Neutrophil (primary cell): ENCODE data around the gene DUSP7.

ENCODE experiments used
- H3K27ac ChIP-seq: fragments of 200-600 bp; sonication (generic); 2 replicates; pipeline ENCODE4 v1.5.1; 2016; ENCODE audit warnings: mild to moderate bottlenecking, moderate library complexity
- H3K27me3 ChIP-seq: fragments of 200-600 bp; sonication (generic); 2 replicates; pipeline ENCODE4 v1.6.0; 2016; ENCODE audit warnings: mild to moderate bottlenecking
- H3K36me3 ChIP-seq: fragments of 200-600 bp; sonication (generic); 2 replicates; pipeline ENCODE4 v1.5.1; 2017
- H3K4me1 ChIP-seq, 2 experiments: fragments of 200-600 bp in 1 of 2; sonication (generic) in 1 of 2; 1 replicate in 1 of 2; 2 replicates in 1 of 2; pipeline versions ENCODE4 v1.5.1 to v1.6.1; 2013 to 2016; ENCODE audit warnings: low read depth in 1 of 2, low read length in 1 of 2, mild to moderate bottlenecking in 1 of 2, moderate library complexity in 1 of 2; ENCODE audit not compliant: control insufficient read depth in 1 of 2, insufficient read depth in 1 of 2
- H3K4me3 ChIP-seq, 2 experiments: fragments of 200-600 bp in 1 of 2; sonication (generic) in 1 of 2; 1 replicate in 1 of 2; 2 replicates in 1 of 2; pipeline ENCODE4 v1.5.1; 2013 to 2016; ENCODE audit warnings: low read depth in 1 of 2, low read length in 1 of 2, mild to moderate bottlenecking in 1 of 2, moderate library complexity in 1 of 2
- H3K9me3 ChIP-seq: fragments of 200-600 bp; sonication (generic); 2 replicates; pipeline ENCODE4 v1.5.1; 2016
- TF ChIP-seq, protein P1 (sequence below): fragments of 200-600 bp; sonication (generic); IDR thresholded peaks from 2 replicates; pipeline ENCODE4 v1.5.1; 2016; ENCODE audit warnings: antibody characterized with exemption

DUSP7 gene

DNA sequence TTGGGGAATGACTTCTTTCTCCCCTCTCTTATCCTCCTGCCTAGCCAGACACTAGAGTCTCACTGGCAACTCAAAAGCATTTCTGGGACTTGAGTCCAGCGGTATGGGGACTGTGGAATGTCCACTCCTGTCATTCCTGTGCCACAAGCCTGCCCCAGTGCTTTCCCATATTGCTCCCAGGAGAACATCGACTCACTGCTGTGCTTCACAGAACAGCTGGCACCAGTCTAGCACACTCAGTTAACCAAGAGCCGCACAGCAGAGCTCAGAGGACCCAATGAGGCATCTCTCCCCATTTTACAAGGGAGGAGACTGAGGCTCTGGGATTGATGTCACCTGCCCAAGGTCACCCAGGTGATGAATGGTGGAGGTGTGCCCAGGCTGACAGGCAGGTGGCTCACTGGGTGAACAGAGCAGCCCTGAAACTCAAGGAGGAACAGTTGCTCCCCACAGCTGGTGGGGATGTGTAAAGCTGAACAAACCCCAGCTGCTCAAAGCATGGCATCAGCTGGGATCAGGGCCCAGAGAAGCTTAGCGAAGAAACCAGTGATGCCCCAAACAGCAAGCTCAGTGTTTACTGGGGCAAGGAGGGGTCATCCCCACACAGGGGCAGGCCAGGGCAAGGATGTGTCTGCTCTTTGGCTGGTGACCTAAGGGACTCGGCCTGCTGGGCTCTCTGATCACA lies 35.4 kb upstream of the DUSP7 start:
- H3K4me1 ChIP-seq, result peaks cover 8 to 13% of the 10 kb centered on the region in 2 experiments
- no peak overlapping the region for H3K27ac ChIP-seq
- no peak overlapping the region for H3K4me3 ChIP-seq
- H3K9me3 ChIP-seq, result no peaks in the 10 kb centered on the region
- TF ChIP-seq, protein P1, sequence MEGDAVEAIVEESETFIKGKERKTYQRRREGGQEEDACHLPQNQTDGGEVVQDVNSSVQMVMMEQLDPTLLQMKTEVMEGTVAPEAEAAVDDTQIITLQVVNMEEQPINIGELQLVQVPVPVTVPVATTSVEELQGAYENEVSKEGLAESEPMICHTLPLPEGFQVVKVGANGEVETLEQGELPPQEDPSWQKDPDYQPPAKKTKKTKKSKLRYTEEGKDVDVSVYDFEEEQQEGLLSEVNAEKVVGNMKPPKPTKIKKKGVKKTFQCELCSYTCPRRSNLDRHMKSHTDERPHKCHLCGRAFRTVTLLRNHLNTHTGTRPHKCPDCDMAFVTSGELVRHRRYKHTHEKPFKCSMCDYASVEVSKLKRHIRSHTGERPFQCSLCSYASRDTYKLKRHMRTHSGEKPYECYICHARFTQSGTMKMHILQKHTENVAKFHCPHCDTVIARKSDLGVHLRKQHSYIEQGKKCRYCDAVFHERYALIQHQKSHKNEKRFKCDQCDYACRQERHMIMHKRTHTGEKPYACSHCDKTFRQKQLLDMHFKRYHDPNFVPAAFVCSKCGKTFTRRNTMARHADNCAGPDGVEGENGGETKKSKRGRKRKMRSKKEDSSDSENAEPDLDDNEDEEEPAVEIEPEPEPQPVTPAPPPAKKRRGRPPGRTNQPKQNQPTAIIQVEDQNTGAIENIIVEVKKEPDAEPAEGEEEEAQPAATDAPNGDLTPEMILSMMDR, result no peak
- H3K27me3 ChIP-seq, result no peaks in the 10 kb centered on the region
- peaks cover 64% of the 10 kb centered on the region for H3K36me3 ChIP-seq

DNA sequence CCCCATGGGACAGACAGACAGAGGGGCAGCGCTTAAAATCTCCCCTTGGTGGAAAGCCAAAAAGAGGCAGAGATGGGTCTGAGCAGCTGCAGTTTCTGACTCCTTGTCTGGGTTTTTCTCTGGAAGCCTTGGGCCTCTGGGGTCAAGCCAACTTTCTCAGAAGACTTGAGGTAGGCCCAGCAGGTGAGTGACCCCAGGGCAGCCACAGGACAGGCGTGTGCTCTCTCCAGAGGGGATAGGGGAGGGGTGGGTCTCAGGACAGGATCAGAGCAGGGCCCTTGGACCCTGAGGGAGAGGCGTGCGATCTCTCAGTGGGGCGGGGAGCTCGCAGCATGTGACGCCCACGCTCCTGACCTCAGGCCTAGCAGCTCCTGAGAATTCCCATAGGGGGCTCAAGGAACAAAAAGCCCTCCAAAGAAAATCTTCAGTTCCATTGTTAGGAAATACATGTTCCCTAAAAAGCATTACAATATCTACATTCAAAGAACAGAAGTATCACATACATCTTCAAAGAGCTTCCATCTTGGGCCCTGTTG lies 34.6 kb upstream of the DUSP7 start:
- TF ChIP-seq, protein P1, result no peak
- no peak overlapping the region for H3K27ac ChIP-seq
- H3K4me1 ChIP-seq, result peaks cover 9 to 14% of the 10 kb centered on the region in 2 experiments

DNA sequence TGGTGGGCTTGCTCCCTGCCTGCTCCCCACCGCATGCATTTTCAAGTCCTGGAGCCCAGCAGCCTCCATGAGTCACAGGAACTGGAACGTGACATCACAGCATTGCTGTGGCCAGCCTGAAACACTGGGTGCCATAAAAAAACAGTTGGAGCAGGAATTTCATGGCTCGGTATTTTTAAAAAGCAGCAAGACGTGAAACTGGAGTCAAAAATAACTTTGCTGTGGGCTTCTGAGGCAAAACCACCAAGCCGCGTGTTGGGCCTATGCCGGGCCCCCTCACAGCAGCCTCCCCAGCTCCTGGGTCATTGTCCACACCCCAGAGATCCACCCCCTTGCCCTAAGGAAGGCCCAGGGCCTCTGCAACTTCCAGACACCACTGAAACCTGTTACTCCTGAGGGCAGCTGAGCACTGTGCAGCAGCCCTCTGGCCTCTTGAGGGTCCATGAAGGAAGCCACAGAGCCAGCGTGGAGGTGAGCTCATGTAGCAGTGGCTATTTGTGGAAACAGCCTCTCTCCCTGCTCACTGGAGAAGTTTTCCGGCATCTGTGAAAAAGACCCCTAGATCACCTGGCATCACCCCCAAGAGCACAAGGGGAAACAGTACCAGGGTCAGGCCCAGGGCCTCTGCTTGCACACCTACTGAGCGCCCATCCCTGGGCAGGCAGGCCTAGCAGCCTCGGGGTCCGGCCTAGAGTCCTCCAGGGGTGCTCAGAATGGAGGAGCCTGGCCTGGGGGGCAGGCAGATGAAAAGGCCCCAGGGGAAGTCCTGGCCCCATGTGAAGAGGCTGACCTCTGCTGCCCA lies 34.0 kb upstream of the DUSP7 start:
- no peaks in the 10 kb centered on the region for H3K27me3 ChIP-seq
- peaks cover 9 to 14% of the 10 kb centered on the region in 2 experiments for H3K4me1 ChIP-seq
- TF ChIP-seq, protein P1, result no peak
- H3K4me3 ChIP-seq, result no peak overlapping the region
- H3K36me3 ChIP-seq, result peaks cover 50% of the 10 kb centered on the region
- H3K9me3 ChIP-seq, result no peaks in the 10 kb centered on the region
- H3K27ac ChIP-seq, result no peak overlapping the region

More for the DNA sequence above, 34.6 kb upstream of the DUSP7 start:
- peaks cover 56% of the 10 kb centered on the region for H3K36me3 ChIP-seq
- no peaks in the 10 kb centered on the region for H3K9me3 ChIP-seq
- H3K4me3 ChIP-seq, result no peak overlapping the region
- H3K27me3 ChIP-seq, result no peaks in the 10 kb centered on the region

DNA sequence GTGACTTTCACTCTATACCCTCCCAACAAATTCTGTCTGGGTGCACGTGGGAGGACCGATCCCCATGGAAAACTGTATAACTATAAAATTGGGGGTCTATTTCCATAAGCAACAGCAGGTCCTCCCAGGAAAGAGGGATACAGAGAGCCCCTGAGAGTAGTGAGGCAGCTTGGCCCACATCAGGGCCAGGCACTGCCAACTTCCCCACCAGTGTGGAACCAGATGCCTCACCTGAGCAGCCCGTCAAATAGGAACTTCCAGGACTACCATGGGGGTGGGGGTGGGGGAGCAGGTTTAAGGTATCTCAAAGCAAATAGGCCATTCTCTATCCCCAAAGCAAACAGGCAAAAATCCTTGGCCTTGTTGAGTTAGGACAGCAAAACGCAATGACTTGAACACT lies 33.3 kb upstream of the DUSP7 start:
- TF ChIP-seq, protein P1, result no peak
- Histone ChIP-seq H3K36me3 (peaks cover 48% of the 10 kb centered on the region), H3K4me3 (no peak overlapping the region), H3K9me3 (no peaks in the 10 kb centered on the region), H3K27ac (no peak overlapping the region), H3K27me3 (no peaks in the 10 kb centered on the region), H3K4me1 (peaks cover 9 to 14% of the 10 kb centered on the region in 2 experiments)

DNA sequence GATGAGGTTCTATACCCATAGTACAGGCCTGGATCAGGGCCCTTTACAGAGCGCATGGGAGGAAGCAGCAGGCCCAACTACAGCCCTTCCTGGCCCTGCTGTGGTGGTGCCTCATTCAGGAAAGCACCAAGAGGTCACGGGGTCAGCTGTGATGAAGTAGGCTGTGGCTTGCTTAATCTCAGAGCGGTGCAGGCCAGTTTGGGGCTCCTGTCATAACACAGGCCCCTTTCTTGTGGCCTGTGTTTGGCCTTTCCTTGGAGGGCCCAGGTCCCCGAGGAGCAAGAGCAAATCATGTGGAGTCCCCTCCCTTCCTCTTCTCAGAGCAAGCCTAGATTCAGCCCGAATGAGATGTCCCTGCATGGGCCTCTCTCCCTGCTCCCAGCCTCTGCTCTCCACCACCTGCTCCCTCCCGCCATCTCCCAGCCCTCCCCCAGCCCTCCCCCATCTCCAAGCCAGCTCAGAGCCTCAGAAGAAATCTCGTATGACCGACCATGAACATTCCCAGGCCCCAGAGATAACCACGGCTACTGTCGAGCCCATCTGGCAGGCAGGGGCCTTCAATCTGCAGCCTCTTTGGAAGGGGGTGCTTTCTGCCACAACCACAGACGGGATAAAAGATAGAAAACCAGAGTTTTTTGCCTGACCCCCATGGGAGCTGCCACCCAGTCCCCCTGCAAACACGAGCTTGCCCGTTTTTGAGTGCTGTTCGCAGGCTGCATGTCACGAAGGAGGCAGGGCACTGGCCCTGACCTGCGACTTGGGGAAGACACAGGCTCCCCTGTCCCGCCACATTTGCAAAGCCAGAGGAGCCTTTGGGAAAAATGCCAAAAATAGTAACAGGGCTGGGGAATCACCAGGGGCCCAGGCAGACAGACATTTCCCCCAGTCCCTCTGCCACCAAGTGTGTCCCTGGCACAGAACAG lies 32.3 kb upstream of the DUSP7 start:
- TF ChIP-seq, protein P1, result no peak
- H3K36me3 ChIP-seq, result peaks cover 40% of the 10 kb centered on the region
- no peak overlapping the region for H3K4me3 ChIP-seq
- H3K27ac ChIP-seq, result no peak overlapping the region
- no peaks in the 10 kb centered on the region for H3K27me3 ChIP-seq
- H3K9me3 ChIP-seq, result no peaks in the 10 kb centered on the region
- H3K4me1 ChIP-seq, result peaks cover 9 to 14% of the 10 kb centered on the region in 2 experiments
